ENCODE measurements around the gene HAUS7.

DNA sequence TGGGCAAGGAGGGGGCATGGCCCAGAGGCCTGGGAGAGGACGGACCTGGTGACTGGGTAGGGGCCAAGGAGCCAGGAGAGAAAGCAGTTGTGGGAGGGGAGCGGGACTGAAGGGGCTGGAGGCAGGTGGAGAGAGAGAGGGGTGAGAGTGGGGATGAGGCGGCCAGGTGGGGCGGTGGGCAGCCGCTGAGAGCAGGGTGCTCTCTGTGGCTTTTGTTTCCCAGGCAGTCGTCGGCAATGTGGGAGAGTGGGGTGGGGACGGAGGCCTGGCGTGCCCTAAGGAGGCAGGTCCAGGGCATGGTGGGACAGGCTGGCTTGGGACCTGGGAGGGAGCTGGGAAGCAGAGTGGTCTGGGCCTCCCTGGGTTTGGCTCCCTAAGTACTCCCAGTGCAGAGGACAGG, 43.9 kb upstream of the HAUS7 start:
- TF ChIP-seq, protein P1, sequence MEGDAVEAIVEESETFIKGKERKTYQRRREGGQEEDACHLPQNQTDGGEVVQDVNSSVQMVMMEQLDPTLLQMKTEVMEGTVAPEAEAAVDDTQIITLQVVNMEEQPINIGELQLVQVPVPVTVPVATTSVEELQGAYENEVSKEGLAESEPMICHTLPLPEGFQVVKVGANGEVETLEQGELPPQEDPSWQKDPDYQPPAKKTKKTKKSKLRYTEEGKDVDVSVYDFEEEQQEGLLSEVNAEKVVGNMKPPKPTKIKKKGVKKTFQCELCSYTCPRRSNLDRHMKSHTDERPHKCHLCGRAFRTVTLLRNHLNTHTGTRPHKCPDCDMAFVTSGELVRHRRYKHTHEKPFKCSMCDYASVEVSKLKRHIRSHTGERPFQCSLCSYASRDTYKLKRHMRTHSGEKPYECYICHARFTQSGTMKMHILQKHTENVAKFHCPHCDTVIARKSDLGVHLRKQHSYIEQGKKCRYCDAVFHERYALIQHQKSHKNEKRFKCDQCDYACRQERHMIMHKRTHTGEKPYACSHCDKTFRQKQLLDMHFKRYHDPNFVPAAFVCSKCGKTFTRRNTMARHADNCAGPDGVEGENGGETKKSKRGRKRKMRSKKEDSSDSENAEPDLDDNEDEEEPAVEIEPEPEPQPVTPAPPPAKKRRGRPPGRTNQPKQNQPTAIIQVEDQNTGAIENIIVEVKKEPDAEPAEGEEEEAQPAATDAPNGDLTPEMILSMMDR (IDR thresholded peaks at IDR 0.05), result no peak
- TF ChIP-seq POLR2A (IDR thresholded peaks at IDR 0.05), result no peak

Data from breast epithelium (tissue), 3 donors.